Hematopoietic multipotent progenitor cell treated with erythropoietin and hydrocortisone succinate and interleukin-3 and kit ligand, for 6 days (in vitro differentiated cells): ENCODE results near the gene INHBE.
"Not testable (repeated sequence)": the region's sequence is repeated elsewhere in the genome, so short reads cannot be mapped to it uniquely, and the experiment has no call there.

Experiments used
- DNase-seq: peaks from one replicate; pipeline ENCODE4 v3.0.0-alpha.2; 2015

The INHBE gene, protein sequence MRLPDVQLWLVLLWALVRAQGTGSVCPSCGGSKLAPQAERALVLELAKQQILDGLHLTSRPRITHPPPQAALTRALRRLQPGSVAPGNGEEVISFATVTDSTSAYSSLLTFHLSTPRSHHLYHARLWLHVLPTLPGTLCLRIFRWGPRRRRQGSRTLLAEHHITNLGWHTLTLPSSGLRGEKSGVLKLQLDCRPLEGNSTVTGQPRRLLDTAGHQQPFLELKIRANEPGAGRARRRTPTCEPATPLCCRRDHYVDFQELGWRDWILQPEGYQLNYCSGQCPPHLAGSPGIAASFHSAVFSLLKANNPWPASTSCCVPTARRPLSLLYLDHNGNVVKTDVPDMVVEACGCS

DNA sequence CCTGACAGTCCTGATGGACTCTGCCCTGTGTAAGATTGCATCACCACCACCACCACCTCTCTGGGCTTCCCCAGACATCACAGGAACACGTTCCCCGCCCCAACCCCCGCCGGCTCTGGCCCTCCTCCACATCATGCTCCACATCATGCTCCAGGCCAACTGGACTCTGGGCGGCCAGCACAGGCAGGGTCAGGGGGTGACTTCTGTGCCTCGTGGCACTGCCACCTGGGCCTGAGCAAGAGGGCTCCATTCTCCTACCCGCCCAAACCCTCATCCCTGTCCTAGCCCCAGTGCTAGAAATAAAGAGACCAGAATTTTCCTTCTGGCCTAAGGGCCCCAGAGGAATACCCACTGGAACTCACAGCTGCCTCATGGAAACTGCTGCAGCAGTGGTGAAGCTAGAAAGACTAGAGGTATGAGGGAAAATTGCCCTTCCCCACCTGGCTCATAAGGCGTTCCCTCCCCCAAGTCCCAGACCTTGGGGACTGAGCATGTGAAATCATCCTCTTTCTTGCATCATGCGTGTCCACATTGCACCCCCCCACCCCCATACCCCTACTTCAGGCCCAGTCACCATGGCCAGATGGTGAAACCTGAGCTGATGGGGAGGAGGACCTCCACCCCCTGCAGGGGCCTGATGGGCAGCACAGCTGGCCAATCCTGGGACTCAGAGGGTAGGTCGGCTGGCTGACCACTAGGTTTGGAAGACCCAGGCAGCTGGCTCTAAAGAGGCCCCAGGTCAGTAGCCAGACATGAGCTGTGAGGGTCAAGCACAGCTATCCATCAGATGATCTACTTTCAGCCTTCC is at the start of gene INHBE:
Gene INHBE, plus strand, starts transcription at position 742 of the 808 bp plus-strand sequence. CDS start 230 bp downstream, outside the sequence.
- no peak for DNase-seq

GRCh38 chr12:57410534-57410933 is 44.6 kb upstream of the INHBE start:
- no peak for DNase-seq

DNA sequence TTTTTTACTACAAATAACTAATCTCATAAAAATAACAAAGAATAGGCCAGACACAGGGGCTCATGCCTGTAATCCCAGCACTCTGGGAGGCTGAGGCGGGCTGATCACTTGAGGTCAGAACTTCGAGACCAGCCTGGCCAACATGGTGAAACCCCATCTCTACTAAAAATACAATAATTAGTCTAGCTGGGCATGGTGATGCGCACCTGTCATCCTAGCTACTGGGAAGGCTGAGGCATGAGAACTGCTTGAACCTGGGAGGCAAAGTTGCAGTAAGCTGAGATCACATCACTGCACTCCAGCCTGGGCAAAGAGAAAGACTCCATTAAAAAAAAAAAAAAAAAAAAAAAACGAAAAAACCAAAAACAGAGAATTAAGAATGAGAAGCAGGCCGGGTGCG is 40.9 kb upstream of the INHBE start:
- DNase-seq = not testable (repeated sequence)

DNA sequence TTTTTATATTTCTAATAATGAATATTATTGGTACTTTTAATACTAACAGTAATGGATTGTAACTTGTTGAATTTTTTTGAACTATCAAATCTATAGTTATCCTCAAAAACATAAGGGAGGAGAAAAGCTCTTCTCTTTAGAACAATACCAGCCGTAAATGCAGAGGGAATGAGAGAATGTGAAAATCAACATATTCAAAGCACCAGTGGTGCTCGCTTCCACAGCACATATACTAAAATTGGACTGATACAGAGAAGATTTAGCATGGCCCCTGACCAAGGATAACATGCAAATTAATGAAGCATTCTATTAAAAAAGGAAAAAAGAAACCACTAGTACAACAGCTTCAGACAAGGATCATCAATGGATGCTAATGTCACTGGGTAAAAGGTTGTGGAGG is 40.0 kb upstream of the INHBE start:
- DNase-seq = no peak

DNA sequence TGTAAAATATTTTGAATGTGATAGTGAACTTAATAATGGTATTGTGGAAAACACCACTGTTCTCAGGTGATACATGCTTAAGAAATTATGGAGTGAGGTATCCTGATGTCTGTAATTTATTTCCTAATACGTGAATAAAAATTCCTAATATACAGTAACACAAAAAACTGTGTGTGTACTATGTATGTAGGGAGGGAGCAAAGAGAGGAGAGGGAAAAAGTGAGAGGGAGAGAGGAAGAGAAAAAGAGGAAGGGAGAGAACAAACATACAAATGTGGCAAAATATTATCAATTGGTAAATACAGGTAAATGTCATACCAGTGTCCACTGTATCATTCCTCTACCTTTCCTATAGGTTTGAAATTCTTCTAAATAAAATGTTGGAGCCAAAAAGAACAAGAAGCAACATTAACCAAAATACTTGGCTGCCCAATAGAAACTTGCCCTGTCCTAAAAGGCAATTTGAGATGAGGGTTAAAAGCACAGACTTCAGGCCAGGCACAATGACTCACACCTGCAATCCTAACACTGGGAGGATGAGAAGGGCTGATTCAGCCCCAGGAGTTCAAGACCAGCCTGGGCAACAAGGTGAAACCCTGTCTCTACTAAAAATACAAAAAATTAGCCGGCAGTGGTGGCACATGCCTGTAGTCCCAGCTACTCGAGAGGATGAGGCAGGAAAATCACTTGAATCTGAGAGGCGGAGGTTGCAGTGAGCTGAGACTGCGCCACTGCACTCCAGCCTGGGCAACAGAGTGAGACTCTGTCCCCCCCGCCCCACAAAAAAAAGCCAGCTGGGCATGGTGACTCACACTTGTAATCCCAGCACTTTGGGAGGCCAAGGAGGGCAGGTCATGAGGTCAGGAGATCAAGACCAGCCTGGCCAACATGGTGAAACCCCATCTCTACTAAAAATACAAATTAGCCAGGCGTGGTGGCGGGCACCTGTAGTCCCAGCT is 38.8 kb upstream of the INHBE start:
- DNase-seq = no peak

GRCh38 chr12:57418255-57418654 is 36.9 kb upstream of the INHBE start:
- no peak for DNase-seq

DNA sequence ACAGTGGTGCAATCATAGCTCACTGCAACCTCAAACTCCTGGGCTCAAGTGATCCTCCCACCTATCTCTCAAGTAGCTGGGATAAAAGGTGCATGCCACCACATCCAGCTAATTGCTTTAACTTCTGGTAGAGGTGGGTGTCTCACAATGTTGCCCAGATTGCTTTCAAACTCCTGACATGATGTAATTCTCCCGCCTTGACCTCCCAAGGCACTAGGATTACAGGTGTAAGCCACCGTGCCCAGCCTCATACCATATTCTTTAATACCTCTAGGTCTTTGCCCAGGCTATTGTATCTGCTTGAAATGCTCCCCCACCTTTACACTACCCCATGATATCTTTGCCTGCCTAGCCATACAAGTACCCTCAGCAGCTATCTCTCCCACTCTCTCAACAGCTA is 35.6 kb upstream of the INHBE start:
- no peak for DNase-seq

GRCh38 chr12:57420482-57420881 is 34.6 kb upstream of the INHBE start:
- no peak for DNase-seq

GRCh38 chr12:57426948-57427347 is 28.2 kb upstream of the INHBE start:
- not testable (repeated sequence) for DNase-seq

GRCh38 chr12:57428965-57429364 is 26.1 kb upstream of the INHBE start:
- no peak for DNase-seq

DNA sequence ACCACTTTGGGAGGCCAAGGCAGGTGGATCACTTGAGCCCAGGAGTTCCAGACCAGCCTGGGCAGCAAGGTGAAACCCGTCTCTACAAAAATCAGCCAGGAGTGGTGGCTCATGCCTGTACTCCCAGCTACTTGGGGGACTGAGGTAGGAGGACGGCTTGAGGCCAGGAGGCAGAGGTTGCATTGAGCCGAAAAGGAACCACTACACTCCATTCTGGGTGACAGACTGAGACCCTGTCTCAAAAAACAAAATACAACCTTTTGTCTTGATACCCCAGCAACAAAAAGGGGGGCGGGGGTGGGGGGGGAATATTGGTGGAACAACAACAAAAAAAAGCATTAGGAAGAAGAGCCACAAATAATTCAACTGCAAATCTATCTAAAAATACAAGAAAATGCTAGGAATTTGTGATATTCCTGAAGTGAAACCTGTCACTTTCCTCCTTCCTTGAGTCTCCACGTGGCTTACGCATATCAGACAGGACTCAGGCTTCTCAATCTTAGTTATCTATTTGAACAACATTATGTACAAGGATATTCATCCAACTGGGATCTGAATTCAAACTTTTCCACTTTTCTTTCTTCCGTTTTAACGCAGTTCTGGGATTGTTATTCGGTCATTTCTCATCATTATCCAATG is 25.5 kb upstream of the INHBE start:
- peak; percentile 67 for DNase-seq

GRCh38 chr12:57430112-57430930 is 24.8 kb upstream of the INHBE start:
- DNase-seq = peak; percentile 65

- DNase-seq = peak; percentile 98
These were observed 24.1 kb upstream of the INHBE start, which contains the start of gene R3HDM2 for GRCh38 chr12:57430931-57431566. R3HDM2 (minus strand) TSS chr12:57431043; CDS start chr12:57310428, 120,615 bp downstream.

DNA sequence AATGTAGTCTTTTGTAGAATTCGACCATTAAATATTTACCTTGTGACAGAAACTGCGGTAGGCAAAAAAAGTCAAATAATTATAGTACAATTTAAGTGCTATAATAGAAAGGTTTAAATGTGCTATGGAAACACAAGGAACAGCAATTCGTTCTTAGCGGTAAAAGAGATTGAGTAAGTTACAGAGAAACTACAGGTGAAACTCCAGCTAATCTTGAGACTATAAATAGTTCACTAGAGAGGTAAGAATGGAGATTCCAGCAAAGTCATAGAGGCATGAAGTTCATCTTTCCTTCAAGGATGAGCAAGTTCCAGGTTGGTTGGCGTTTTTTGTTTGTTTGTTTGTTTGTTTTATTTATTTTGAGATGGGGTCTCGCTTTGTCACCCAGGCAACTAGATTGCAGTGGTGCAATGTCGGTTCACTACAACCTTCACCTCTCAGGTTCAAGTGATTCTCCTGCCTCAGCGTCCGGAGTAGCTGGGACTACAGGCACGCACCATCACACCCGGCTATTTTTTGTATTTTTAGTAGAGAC is 23.4 kb upstream of the INHBE start:
- no peak for DNase-seq

- DNase-seq = no peak
These were observed 21.7 kb upstream of the INHBE start for GRCh38 chr12:57433370-57433769.

DNA sequence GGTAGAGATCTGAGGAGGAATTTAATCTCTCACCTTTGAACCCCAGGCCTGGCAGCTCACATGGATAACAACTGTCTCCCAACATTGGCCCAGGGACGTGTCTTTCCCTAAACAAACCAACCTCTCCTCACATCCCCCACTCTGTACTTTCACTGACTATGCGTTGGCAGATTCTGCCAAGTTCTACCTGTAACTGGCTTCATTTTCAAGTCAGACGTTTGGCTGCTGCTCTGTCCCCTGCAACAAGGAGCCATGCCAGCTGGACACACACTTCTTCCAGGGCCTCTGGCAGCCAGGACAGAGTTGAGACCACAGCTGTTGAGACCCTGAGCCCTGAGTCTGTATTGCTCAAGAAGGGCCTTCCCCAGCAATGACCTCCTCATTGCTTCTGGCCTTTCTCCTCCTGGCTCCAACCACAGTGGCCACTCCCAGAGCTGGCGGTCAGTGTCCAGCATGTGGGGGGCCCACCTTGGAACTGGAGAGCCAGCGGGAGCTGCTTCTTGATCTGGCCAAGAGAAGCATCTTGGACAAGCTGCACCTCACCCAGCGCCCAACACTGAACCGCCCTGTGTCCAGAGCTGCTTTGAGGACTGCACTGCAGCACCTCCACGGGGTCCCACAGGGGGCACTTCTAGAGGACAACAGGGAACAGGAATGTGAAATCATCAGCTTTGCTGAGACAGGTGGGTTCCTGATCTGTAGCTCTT is 20.4 kb upstream of the INHBE start, which contains the start of gene INHBC:
Gene INHBC, plus strand, starts transcription at position 268 of the 707 bp plus-strand sequence. Its CDS starts 103 bp downstream, at position 371.
- no peak for DNase-seq

- peak; percentile 47 for DNase-seq
These were observed 19.8 kb upstream of the INHBE start for GRCh38 chr12:57435293-57435692.

GRCh38 chr12:57438400-57438799 is 16.7 kb upstream of the INHBE start:
- no peak for DNase-seq

DNA sequence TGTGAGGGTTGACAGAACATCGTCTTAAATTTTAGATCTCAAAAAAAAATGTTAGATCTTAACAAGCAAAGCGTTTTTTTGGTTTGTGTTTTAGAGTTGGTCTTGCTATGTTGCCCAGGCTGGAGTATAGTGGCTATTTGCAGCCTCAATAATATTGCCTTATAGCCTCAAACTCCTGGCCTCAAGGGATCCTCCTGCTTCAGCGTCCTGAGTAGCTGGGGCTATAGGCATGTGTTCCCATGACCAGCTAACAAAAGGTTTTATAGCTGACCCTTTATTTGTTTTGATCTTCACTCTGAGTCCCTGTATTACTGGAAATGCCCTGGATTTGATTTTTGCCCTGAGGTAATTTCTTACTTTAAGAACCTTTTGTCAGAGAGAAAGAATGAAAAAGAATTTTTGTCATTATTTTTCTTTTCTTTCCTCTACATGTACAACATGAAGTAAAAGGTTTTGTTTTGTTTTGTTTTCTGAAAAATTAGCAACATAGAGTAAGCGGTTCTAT is 15.3 kb upstream of the INHBE start:
- no peak for DNase-seq

GRCh38 chr12:57441393-57441792 is 13.7 kb upstream of the INHBE start:
- DNase-seq = not testable (repeated sequence)
